GM12801 (cell line): ENCODE data around the gene SUV39H2.

Experiments
- TF ChIP-seq, protein P1 (sequence below): IDR thresholded peaks from one replicate; pipeline ENCODE4 v1.5.1; 2011; ENCODE audit warnings: control low read depth; ENCODE audit not compliant: insufficient read length; ENCODE audit errors: extremely low read depth

SUV39H2 gene

DNA sequence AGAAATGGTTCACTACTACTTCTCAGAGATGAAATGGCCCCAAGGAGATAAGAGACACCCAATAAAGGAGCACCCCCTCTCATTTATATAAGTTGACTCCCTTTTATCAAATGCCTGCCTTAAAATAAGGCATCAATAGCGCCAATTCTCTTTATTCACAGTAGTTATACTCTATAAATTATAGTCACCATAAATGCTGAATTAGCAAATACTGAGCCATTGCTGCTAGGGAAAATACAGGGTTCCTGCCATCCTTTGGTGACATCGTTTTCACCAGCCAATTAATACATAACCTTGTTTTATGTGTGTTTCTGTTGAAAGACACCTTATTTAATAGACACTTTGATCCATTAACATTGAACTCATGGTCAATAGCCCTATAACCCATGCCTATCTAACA lies 46.6 kb downstream of the SUV39H2 start:
- TF ChIP-seq, protein P1, sequence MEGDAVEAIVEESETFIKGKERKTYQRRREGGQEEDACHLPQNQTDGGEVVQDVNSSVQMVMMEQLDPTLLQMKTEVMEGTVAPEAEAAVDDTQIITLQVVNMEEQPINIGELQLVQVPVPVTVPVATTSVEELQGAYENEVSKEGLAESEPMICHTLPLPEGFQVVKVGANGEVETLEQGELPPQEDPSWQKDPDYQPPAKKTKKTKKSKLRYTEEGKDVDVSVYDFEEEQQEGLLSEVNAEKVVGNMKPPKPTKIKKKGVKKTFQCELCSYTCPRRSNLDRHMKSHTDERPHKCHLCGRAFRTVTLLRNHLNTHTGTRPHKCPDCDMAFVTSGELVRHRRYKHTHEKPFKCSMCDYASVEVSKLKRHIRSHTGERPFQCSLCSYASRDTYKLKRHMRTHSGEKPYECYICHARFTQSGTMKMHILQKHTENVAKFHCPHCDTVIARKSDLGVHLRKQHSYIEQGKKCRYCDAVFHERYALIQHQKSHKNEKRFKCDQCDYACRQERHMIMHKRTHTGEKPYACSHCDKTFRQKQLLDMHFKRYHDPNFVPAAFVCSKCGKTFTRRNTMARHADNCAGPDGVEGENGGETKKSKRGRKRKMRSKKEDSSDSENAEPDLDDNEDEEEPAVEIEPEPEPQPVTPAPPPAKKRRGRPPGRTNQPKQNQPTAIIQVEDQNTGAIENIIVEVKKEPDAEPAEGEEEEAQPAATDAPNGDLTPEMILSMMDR, result no peak

- TF ChIP-seq, protein P1, result no peak
Measured at GRCh38 chr10:14926061-14926470, 47.4 kb downstream of the SUV39H2 start.

- TF ChIP-seq, protein P1, result no peak
Measured at GRCh38 chr10:14926722-14927416, 48.2 kb downstream of the SUV39H2 start.

DNA sequence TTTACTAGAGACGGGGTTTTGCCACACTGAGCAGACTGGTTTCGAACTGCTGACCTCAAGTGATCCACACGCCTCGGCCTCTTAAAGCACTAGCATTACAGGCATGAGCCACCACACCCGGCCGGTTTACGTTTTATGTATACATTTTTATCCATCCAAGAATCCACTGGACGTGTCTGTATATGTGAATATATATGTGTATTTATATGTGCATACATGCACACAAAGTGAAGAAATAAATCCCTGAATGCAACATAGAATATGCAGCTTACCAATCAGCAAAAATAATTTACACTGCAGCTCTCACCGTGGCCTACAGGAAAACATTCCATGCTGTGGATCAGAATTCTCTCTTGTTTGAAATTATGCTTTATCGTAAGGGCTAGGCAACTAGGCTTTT lies 51.9 kb downstream of the SUV39H2 start:
- TF ChIP-seq, protein P1, result no peak

DNA sequence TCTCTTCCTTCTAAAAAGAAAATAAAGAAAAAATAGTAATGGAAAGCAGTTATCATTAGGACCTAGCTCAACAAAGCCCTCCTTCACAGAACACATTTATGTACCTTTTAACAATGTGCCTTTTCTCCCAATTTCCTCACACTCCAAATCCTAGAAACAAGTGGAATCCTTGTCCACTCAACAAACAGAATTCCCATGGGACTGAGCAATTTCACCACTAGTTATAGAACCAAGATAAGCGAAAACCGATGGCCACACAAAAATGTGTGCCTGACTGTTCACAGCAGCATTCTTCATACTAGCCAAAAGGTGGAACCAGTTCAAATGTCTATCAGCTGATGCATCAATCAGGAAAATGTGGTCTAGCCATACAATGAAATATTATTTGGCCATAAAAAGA lies 57.9 kb downstream of the SUV39H2 start:
- TF ChIP-seq, protein P1, result no peak

- TF ChIP-seq, protein P1, result no peak
Measured at GRCh38 chr10:14945108-14945507, 66.4 kb downstream of the SUV39H2 start.

DNA sequence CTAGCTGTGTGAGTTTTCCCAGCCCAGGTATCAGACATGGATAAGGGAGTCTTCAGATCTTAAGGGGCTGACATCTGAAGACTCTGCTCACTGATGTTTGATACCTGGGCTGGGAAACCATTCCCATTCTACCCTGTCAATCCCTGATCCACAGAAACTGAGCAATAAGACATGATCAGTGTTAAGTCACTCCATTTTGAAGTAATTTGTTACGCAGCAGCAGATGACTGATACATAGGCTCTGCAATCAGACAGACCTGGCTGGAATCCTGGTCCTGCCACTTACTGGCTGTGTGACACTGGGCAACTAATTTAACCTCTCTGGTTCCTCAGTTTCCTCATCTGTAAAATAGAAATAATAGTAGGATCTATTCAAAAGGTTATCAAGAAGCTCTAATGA lies 68.6 kb downstream of the SUV39H2 start:
- TF ChIP-seq, protein P1, result no peak
